Fibroblast of the aortic adventitia (primary cell): ENCODE results near the gene PPP1R18. TPM values are rescaled to one million over a fixed set of nuclear protein-coding genes. Genes with fewer than 3 reads are reported as not detected.

Source experiments
- DNase-seq: peaks from one replicate; pipeline ENCODE4 v3.0.0-alpha.2; 2010; ENCODE audit warnings: low read depth
- H3K4me3 ChIP-seq: 2 replicates; pipeline ENCODE4 v1.5.1; 2011; ENCODE audit warnings: low read depth, mild to moderate bottlenecking, control low read depth, low read length, moderate library complexity
- CTCF ChIP-seq: IDR thresholded peaks from 2 replicates; pipeline ENCODE4 v1.5.1; 2011; ENCODE audit warnings: mild to moderate bottlenecking, low read length, control low read depth, inconsistent platforms; ENCODE audit not compliant: insufficient read depth
- small RNA-seq: library from RNA; depleted of rRNA; stranded (forward); fragments of <200 nt; gene quantifications from one replicate; pipeline ENCODE3, GENCODE V24; 2012
- total RNA-seq: library from RNA; depleted of rRNA; stranded (reverse); fragments of >200 nt; gene quantifications from 2 replicates; pipeline ENCODE4 v1.2.3, GENCODE V29; 2012; ENCODE audit warnings: low replicate concordance

The PPP1R18 gene
- total RNA-seq, 1 donor = 82.2 TPM

GRCh38 chr6:30644769-30645168, 41.7 kb downstream of the PPP1R18 start:
- DNase-seq = no peak
- TF ChIP-seq CTCF = no peak
- no peak overlapping the region for H3K4me3 ChIP-seq

GRCh38 chr6:30643656-30644055, 42.8 kb downstream of the PPP1R18 start:
- peak; percentile 15 for DNase-seq
- no peak overlapping the region for H3K4me3 ChIP-seq
- no peak for TF ChIP-seq CTCF

GRCh38 chr6:30641048-30641447, 45.4 kb downstream of the PPP1R18 start:
- TF ChIP-seq CTCF = no peak
- no peak for DNase-seq
- H3K4me3 ChIP-seq = no peak overlapping the region

GRCh38 chr6:30640481-30640880, 46.0 kb downstream of the PPP1R18 start:
- no peak overlapping the region for H3K4me3 ChIP-seq
- DNase-seq = no peak
- TF ChIP-seq CTCF = no peak

GRCh38 chr6:30635834-30636233, 50.6 kb downstream of the PPP1R18 start:
- no peak for DNase-seq
- TF ChIP-seq CTCF = no peak

GRCh38 chr6:30626484-30627366, 59.7 kb downstream of the PPP1R18 start, which contains the start of gene ATAT1:
ATAT1 (plus strand) TSS chr6:30626874.
- peak; percentile 57 for TF ChIP-seq CTCF
- DNase-seq = peak; percentile 67
- H3K4me3 ChIP-seq = peak within 1 kb of the TSS; percentile 85

More at GRCh38 chr6:30635834-30636233, 50.6 kb downstream of the PPP1R18 start:
- no peak overlapping the region for H3K4me3 ChIP-seq

Small RNA genes within 50 kb of the gene (small RNA-seq; reads per million reads assigned to genes)
- not detected for gene RF00019

Other genes starting within 250 kb of the PPP1R18 start
- 115 and 227 TPM in 2 replicates for gene HLA-E, start 197.1 kb downstream of the PPP1R18 start, total RNA-seq
- gene GNL1, start 130.2 kb downstream of the PPP1R18 start, total RNA-seq = 41.1 and 45.1 TPM in 2 replicates
- 2.3 and 11.0 TPM in 2 replicates for gene PRR3, start 129.3 kb downstream of the PPP1R18 start, total RNA-seq
- gene ABCF1, start 115.2 kb downstream of the PPP1R18 start, total RNA-seq = 33.0 and 43.2 TPM in 2 replicates
- gene PPP1R10, start 69.4 kb downstream of the PPP1R18 start, total RNA-seq = 32.1 and 39.1 TPM in 2 replicates
- gene MRPS18B, start 68.8 kb downstream of the PPP1R18 start, total RNA-seq = 47.7 and 110 TPM in 2 replicates
- 0.16 and 5.6 TPM in 2 replicates for gene ATAT1, start 59.8 kb downstream of the PPP1R18 start, total RNA-seq
- 1.1 and 5.2 TPM in 2 replicates for gene C6orf136, start 39.5 kb downstream of the PPP1R18 start, total RNA-seq
- gene DHX16, start 13.6 kb downstream of the PPP1R18 start, total RNA-seq = 20.9 and 64.8 TPM in 2 replicates
- gene NRM, start 4.3 kb upstream of the PPP1R18 start, total RNA-seq = 0.82 and 9.9 TPM in 2 replicates
- 3.7 and 12.1 TPM in 2 replicates for gene MDC1, start 30.6 kb upstream of the PPP1R18 start, total RNA-seq
- 120 and 996 TPM in 2 replicates for gene TUBB, start 33.7 kb upstream of the PPP1R18 start, total RNA-seq
- gene FLOT1, start 56.0 kb upstream of the PPP1R18 start, total RNA-seq = 77.8 and 109 TPM in 2 replicates
- 23.8 and 26.7 TPM in 2 replicates for gene IER3, start 57.9 kb upstream of the PPP1R18 start, total RNA-seq
- 7.7 and 41.9 TPM in 2 replicates for gene DDR1, start 197.9 kb upstream of the PPP1R18 start, total RNA-seq
- gene GTF2H4, start 221.6 kb upstream of the PPP1R18 start, total RNA-seq = 3.8 and 12.7 TPM in 2 replicates
- 15.6 and 18.5 TPM in 2 replicates for gene VARS2, start 227.6 kb upstream of the PPP1R18 start, total RNA-seq
- not detected in 2 replicates for gene SFTA2, start 245.5 kb upstream of the PPP1R18 start, total RNA-seq